ENCODE data around the gene ANAPC2.

- TF ChIP-seq CTCF (IDR thresholded peaks at IDR 0.05; ENCODE audit: low read depth, low read length) (no peak), POLR2A (IDR thresholded peaks at IDR 0.05; ENCODE audit: extremely low read depth, insufficient read length) (no peak)
Measured at GRCh38 chr9:137227853-137228505, 39.6 kb upstream of the ANAPC2 start.
